Liver (tissue), 9 donors: ENCODE measurements around the gene CC2D2A. TPM values are rescaled to one million over a fixed set of nuclear protein-coding genes. Genes with fewer than 3 reads are reported as not detected.

Source experiments
- DNase-seq: peaks from one replicate; pipeline ENCODE4 v3.0.0-alpha.2; 2017; ENCODE audit warnings: low spot score
- H3K27ac ChIP-seq, 2 donors: one replicate each; pipeline ENCODE4 v1.7.0; 2013; ENCODE audit warnings: inconsistent platforms in 2 of 2, low read length in 2 of 2, control low read depth in 1 of 2, low read depth in 1 of 2, mild to moderate bottlenecking in 1 of 2
- H3K27me3 ChIP-seq, 4 donors: one replicate each; pipeline versions ENCODE4 v1.6.1 to v1.7.0; 2013; ENCODE audit warnings: low read length in 3 of 4, inconsistent platforms in 1 of 4, mild to moderate bottlenecking in 1 of 4, moderate library complexity in 1 of 4; ENCODE audit not compliant: control insufficient read depth in 4 of 4, insufficient read depth in 4 of 4
- H3K36me3 ChIP-seq, 4 donors: one replicate each; pipeline versions ENCODE4 v1.6.1 to v1.7.0; 2013; ENCODE audit warnings: low read length in 3 of 4, mild to moderate bottlenecking in 3 of 4, low read depth in 1 of 4, moderate library complexity in 1 of 4; ENCODE audit not compliant: control insufficient read depth in 4 of 4, insufficient read depth in 3 of 4
- H3K4me1 ChIP-seq, 4 donors: one replicate each; pipeline versions ENCODE4 v1.6.1 to v1.7.0; 2013; ENCODE audit warnings: low read length in 3 of 4, mild to moderate bottlenecking in 3 of 4, moderate library complexity in 1 of 4; ENCODE audit not compliant: control insufficient read depth in 4 of 4, insufficient read depth in 4 of 4
- H3K4me3 ChIP-seq, 3 donors: one replicate each; pipeline versions ENCODE4 v1.6.1 to v1.7.0; 2013; ENCODE audit warnings: low read length in 3 of 3, control low read depth in 1 of 3, low read depth in 1 of 3, mild to moderate bottlenecking in 1 of 3
- H3K9ac ChIP-seq, 2 donors: one replicate each; pipeline ENCODE4 v1.7.0; 2013; ENCODE audit warnings: low read length in 2 of 2, mild to moderate bottlenecking in 2 of 2, moderate library complexity in 2 of 2, control low read depth in 1 of 2, low read depth in 1 of 2
- H3K9me3 ChIP-seq, 4 donors: one replicate each; pipeline versions ENCODE4 v1.6.1 to v1.7.0; 2013; ENCODE audit warnings: low read length in 3 of 4; ENCODE audit not compliant: control insufficient read depth in 4 of 4
- CTCF ChIP-seq: fragments of 150-350 bp; IDR thresholded peaks from 2 replicates; pipeline ENCODE4 v1.5.1; 2017; ENCODE audit warnings: improper control_type of control experiment, low read depth, low read length; ENCODE audit not compliant: missing input control
- EGR1 ChIP-seq, 2 donors: IDR thresholded peaks; 2 replicates each; pipeline ENCODE4 v1.6.1; 2016 to 2018; ENCODE audit warnings: antibody characterized with exemption in 2 of 2, low read depth in 2 of 2
- FOXA1 ChIP-seq: IDR thresholded peaks from 2 replicates; pipeline ENCODE4 v1.6.1; 2016; ENCODE audit warnings: antibody characterized with exemption
- FOXA2 ChIP-seq: IDR thresholded peaks from 2 replicates; pipeline ENCODE4 v1.6.1; 2016; ENCODE audit warnings: antibody characterized with exemption
- GABPA ChIP-seq, 2 donors: IDR thresholded peaks in 1 of 2; conservative IDR thresholded peaks in 1 of 2; 2 replicates each; pipeline ENCODE4 v1.6.1; 2016; ENCODE audit warnings: antibody characterized with exemption in 2 of 2, mild to moderate bottlenecking in 1 of 2, moderate library complexity in 1 of 2
- HNF4A ChIP-seq, 2 donors: conservative IDR thresholded peaks; 2 replicates each; pipeline ENCODE4 v1.6.1; 2016; ENCODE audit warnings: antibody characterized with exemption in 2 of 2, mild to moderate bottlenecking in 2 of 2
- HNF4G ChIP-seq: IDR thresholded peaks from 2 replicates; pipeline ENCODE4 v1.6.1; 2016; ENCODE audit warnings: antibody characterized with exemption
- JUND ChIP-seq, 2 donors: IDR thresholded peaks; 2 replicates each; pipeline ENCODE4 v1.6.1; 2016; ENCODE audit warnings: antibody characterized with exemption in 2 of 2
- NR2F2 ChIP-seq: IDR thresholded peaks from 2 replicates; pipeline ENCODE4 v1.6.1; 2016; ENCODE audit warnings: antibody characterized with exemption
- RAD21 ChIP-seq, 2 donors: IDR thresholded peaks; 2 replicates each; pipeline ENCODE4 v1.6.1; 2016; ENCODE audit warnings: antibody characterized with exemption in 2 of 2, mild to moderate bottlenecking in 2 of 2
- REST ChIP-seq: IDR thresholded peaks from 2 replicates; pipeline ENCODE4 v1.6.1; 2016; ENCODE audit warnings: antibody characterized with exemption, mild to moderate bottlenecking
- RXRA ChIP-seq, 2 donors: IDR thresholded peaks; 2 replicates each; pipeline ENCODE4 v1.6.1; 2017 to 2018; ENCODE audit warnings: antibody characterized with exemption in 2 of 2, mild to moderate bottlenecking in 1 of 2
- TAF1 ChIP-seq: conservative IDR thresholded peaks from 2 replicates; pipeline ENCODE4 v1.6.1; 2016; ENCODE audit warnings: antibody characterized with exemption, mild to moderate bottlenecking
- YY1 ChIP-seq: IDR thresholded peaks from 2 replicates; pipeline ENCODE4 v1.6.1; 2016; ENCODE audit warnings: antibody characterized with exemption, mild to moderate bottlenecking
- WGBS: extraction: QIAGEN DNeasy Blood & Tissue Kit; methylation state at CpG from one replicate; pipeline ENCODE4 v1.1.7; 2013; 5-methylcytosine and 5-hydroxymethylcytosine counted together
- polyA plus RNA-seq, 2 donors: library from polyadenylated mRNA; stranded (reverse) in 1 of 2; unstranded in 1 of 2; fragments of 200-250 nt in 1 of 2; fragments of >200 nt in 1 of 2; fragmentation: Nextera tagmentation in 1 of 2; extraction: Ambion mirVana in 1 of 2; gene quantifications; one replicate each; pipeline versions ENCODE4 v1.2.1 to v1.2.3, GENCODE V29; 2013 to 2015
- total RNA-seq, 2 donors: library from RNA; depleted of rRNA; stranded (reverse); fragments of >200 nt; gene quantifications; one replicate each; pipeline ENCODE4 v1.2.3, GENCODE V29; 2014
- TF ChIP-seq, protein P1 (sequence below): IDR thresholded peaks from 2 replicates; pipeline ENCODE4 v1.6.1; 2016; ENCODE audit warnings: antibody characterized with exemption
- TF ChIP-seq, protein P2 (sequence below): IDR thresholded peaks from 2 replicates; pipeline ENCODE4 v1.6.1; 2016; ENCODE audit warnings: antibody characterized with exemption
- donor health status: healthy.
- donor health status: healthy.
- donor health status: healthy.
- donor health status: healthy.
- donor health status: healthy.

The CC2D2A gene
- total and polyA plus RNA-seq, 4 donors: 2.3 to 3.8 (median 2.9) TPM

- TF ChIP-seq HNF4A (conservative IDR thresholded peaks at IDR 0.05): peak; percentile 56 to 72
- TF ChIP-seq RXRA (IDR thresholded peaks at IDR 0.05): no peak
- DNase-seq: no peak
- WGBS: 50% methylated on average over 2 of the region's 2 CpGs
- Histone ChIP-seq H3K27ac (no peak overlapping the region), H3K4me3 (no peak overlapping the region), H3K4me1 (peaks cover 2 to 11% (median 8%) of the 10 kb centered on the region in 4 donors), H3K27me3 (no peaks in the 10 kb centered on the region), H3K36me3 (peaks cover 1 to 4% (median 3%) of the 10 kb centered on the region in 4 donors), H3K9ac (no peak overlapping the region), H3K9me3 (no peaks in the 10 kb centered on the region)
Observed at GRCh38 chr4:15557786-15558550, 88.3 kb downstream of the CC2D2A start.

DNA sequence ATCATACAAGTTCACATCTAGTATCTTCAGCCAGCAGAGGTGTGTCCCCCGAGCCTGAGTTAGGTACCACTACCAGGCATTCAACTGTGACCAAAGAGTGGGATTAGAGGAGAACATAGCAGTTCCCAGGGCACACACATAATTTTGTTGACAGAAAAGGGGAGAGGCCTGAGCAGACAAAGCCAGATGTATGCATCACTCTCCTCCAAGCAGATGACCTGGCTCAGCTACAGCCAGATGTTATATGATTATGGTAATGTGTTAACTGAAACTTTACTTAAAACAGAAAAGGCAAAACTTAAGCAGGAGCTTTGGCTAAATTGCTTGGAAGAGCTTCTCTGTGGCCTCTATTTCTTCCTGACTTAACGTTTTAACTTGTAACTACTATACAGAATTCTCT lies 88.9 kb downstream of the CC2D2A start:
- no peaks in the 10 kb centered on the region for H3K27me3 ChIP-seq
- H3K36me3 ChIP-seq: peaks cover 1 to 10% (median 3%) of the 10 kb centered on the region in 4 donors
- WGBS: 93% methylated on average over 2 of the region's 2 CpGs
- no peak for DNase-seq
- no peak overlapping the region for H3K9ac ChIP-seq
- TF ChIP-seq, protein P1, sequence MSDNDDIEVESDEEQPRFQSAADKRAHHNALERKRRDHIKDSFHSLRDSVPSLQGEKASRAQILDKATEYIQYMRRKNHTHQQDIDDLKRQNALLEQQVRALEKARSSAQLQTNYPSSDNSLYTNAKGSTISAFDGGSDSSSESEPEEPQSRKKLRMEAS: no peak
- TF ChIP-seq CTCF: no peak
- no peak for TF ChIP-seq JUND (IDR thresholded peaks at IDR 0.05)
- TF ChIP-seq, protein P2, sequence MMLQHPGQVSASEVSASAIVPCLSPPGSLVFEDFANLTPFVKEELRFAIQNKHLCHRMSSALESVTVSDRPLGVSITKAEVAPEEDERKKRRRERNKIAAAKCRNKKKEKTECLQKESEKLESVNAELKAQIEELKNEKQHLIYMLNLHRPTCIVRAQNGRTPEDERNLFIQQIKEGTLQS: no peak
- no peak for TF ChIP-seq TAF1
- TF ChIP-seq NR2F2: no peak
- TF ChIP-seq RAD21 (IDR thresholded peaks at IDR 0.05): no peak
- H3K9me3 ChIP-seq: no peaks in the 10 kb centered on the region
- no peak overlapping the region for H3K4me3 ChIP-seq
- H3K4me1 ChIP-seq: peaks cover 2 to 11% (median 8%) of the 10 kb centered on the region in 4 donors
- H3K27ac ChIP-seq: no peak overlapping the region

GRCh38 chr4:15562114-15562513 lies 92.4 kb downstream of the CC2D2A start:
- Histone ChIP-seq H3K4me1 (peaks cover 2 to 11% (median 8%) of the 10 kb centered on the region in 4 donors), H3K27ac (no peak overlapping the region), H3K27me3 (no peaks in the 10 kb centered on the region), H3K36me3 (peaks cover 0 to 19% (median 5%) of the 10 kb centered on the region in 4 donors), H3K4me3 (no peak overlapping the region), H3K9ac (no peak overlapping the region), H3K9me3 (no peaks in the 10 kb centered on the region)
- 84% methylated on average over 3 of the region's 3 CpGs for WGBS
- no peak for DNase-seq
- TF ChIP-seq CTCF: no peak
- TF ChIP-seq HNF4G: no peak
- TF ChIP-seq GABPA (IDR thresholded peaks at IDR 0.05 in 1 of 2, conservative IDR thresholded peaks at IDR 0.05 in 1 of 2): no peak
- no peak for TF ChIP-seq JUND (IDR thresholded peaks at IDR 0.05)
- TF ChIP-seq YY1: no peak
- no peak for TF ChIP-seq EGR1 (IDR thresholded peaks at IDR 0.05; ENCODE audit: low read depth in 2 of 2)
- no peak for TF ChIP-seq RXRA (IDR thresholded peaks at IDR 0.05)
- no peak for TF ChIP-seq FOXA1
- TF ChIP-seq REST: no peak
- TF ChIP-seq FOXA2: no peak
- TF ChIP-seq, protein P2: no peak
- no peak for TF ChIP-seq NR2F2
